NCI-H1694 treated with DMSO at 0.1 percent for 48 hours (cell line): ENCODE measurements around the gene RIN3.

ENCODE experiments used
- DNase-seq: peaks from one replicate; lab custom pipeline; 2025; lab: John Stamatoyannopoulos, UW

Gene RIN3

DNA sequence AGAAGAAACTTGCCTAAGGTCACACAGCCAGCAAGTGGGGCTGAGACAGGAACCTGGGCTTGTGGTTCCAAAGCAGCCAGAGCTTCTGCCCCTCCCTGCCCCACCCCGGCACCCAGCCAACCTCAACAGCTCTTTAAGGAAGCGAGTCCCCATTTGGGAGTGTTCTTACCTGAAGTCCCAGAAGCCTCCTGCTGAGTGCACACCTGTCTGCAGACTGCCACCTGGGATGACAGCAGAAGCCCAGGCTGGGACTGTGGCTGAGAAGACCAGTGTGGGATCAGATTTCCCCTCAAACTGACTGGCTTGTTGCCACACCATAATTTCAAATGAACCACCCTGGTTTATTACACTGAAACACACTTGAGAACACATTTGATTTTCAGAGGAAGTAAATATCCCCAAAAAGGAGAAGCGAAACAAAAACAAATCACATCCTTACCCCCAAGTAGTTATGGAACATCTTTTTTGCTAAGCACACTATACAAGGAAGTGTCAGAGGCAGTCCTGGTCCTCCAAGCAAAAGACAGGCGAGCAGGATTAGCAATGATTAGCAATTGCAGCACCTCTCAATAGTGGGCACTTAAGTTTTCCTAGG is 6.3 kb upstream of the RIN3 start:
- DNase-seq, result no peak

DNA sequence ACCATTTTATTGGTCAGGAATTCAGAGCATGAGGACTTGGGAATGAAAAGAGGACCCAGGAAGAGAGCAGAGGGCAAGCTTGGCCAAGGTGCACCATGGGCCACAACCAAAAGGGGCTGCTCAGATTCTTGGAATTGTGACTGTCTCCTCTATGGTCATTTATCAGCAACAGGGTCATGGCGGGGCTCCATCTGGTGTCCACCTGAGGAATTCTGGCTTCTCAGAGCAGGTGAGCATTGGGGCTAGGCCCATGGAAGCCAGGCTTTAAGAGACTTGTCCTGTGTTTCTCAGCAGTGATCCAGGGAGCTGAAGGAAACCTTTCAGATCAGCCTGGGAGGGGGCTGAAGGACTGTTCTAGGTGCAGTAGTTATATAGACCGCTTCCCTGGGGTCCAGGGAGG is 2.6 kb upstream of the RIN3 start:
- DNase-seq, result no peak

DNA sequence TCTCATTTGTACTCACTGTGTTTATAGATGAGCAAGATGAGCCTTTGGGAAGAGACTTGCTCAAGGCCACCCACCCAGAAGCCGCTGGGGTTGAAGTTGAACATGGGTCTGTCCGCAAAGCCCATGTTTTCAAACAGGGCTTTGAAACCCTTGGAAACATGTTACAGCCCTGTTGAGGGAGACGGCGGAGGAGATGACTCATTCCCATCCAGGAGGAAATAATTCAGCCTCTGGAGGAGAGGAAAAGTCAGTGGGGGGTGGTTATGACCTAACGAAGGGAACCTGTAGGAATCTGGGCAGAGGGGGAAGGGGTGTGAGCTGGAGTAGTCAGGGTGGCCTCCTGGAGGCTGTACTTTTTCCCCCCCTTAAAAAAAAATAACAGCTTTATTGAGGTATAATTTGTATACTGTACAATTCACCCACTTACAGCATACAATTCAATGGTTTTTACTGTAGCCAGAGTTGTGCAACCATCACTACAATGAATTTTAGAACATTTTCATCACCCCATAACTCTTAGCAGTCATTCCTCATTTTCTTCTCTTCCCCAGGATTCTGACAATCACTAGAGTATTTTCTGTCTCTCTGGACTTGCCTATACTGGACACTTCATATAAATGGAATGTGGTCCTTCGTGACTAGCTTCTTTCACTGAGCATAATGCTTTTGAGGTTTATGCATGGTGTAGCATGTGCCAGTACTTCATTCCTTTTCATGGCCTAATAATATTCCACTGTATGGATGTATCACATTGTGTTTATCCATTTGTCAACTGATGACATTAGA is 1.9 kb upstream of the RIN3 start:
- no peak for DNase-seq

DNA sequence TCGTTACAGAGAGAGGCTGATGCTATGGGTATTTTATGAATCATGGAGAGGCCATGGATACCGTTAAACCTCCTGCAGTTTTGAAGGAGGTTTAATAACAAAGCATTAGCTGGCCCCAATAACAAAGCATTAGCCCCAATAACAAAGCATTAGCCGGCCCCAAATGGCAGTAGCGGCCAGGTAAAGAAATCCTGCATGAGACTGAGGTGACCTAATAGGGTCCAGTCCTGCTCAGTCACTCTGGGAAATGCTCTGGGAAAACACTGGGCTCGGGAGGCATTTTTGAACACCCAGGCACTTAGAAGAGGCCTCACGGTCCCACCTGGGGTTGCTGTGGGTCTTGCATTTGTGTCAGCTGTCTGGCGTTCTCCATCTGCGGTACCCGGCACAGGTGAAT is 776 bp upstream of the RIN3 start:
- DNase-seq, result no peak

DNA sequence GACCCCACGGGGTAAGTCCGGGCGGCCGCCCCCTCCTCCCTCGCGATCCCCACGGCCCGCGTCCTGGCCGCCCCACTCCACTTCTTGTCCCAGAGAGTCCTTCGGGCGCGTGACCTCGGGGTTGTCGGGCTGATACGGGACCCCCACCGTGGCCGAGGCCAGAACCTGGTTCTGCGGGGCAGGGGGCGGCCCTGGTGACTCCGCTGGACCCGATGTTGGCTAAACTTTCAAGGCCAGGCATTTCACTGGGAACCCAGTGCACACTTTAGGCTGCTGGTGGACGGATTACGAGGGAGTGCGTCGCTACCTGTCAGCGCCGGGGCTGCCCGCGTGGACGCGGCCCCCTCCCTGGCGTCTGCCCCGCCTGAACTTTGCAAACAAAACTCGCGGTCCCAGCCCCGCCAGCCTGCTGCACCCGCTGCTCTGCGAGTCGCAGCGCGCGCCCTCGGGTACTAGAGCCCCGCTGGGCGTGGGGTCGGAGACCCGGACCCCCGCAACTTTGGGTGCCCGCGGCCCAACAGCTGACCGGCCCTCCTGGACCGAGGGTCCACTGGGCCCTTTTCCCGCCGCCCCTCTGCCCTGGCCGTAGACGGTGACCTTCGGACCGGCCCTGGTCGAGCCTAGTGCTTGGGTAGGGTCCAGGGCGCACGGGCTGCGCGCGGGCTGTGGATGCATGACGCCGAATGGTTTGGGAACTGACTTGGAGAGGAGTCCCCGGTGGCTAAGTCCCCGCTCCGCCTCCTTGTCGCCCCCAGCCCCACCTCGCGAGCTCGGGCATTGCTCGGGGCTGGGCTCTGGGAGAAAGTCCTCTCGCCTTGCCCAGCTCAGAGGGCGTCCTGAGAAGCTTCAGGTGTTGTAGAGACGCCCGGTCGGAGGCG is 624 bp downstream of the RIN3 start:
- no peak for DNase-seq

DNA sequence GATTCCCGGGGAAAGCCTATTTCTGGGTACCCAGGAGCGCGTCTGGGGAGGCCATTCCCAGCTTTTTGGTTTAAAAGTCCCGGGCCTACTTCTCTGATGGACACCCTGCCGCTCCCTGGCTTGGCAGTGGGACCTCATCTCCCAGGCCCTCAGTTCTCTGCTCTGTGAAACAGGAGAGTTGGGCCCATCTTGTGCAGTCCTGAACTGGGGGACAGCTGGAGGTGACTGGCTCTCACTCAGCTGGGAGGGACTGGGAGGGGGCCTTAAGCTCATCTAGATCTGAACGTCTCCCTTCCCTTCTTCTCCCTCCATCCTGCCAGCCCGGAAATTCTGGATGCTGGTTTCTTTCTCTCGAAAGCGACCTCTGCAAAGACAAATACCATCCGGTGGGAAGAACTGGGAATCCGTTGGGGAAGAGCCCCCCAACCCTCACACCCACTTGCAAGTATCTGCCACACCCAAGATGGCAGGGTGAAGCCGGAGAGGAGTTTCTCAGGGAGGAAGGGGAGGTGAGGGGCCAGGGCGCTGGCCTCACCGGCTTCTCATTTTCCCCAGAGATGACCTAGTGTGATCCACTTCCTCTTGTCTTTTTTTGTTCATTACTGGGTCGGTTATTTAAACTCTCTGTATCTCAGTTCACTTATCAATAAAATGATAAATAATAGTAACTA is 1.4 kb downstream of the RIN3 start:
- no peak for DNase-seq

DNA sequence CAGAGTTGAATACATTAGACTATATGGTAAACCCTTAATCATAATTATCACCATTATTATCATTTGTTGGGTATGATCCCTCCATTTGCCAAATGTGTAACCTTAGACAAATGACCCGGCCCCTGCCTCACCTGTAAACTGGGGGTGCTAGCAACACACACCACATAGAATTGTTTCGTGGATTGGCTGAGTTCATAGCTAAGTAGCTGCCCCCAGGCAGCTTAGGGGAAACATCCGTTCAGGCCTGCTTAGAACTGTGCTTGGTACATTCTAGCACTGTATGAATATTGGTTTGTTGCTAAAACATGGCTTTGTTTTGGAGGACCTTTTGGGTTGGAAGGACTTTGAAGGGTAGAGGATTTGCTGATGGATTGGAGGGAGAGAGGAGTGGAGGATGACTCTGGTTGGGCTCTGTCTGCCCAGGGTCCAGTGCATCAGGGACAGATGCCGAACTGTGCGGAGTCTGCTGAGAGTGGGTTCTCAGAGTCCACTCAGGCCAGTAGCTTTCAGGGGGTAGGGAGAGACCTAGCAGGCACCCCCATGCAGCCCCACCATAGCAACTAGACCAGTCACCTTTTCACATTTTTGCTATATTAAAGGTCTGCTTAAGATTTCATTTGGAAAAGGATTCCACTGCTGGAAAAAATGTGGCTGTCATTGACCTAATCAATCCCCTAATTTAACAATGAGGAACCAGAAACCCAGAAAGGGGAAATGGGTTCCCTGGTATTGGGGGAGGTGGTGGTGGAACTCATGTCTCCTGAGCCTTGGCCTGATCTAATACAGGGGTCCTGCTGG is 2.2 kb downstream of the RIN3 start:
- DNase-seq, result no peak

DNA sequence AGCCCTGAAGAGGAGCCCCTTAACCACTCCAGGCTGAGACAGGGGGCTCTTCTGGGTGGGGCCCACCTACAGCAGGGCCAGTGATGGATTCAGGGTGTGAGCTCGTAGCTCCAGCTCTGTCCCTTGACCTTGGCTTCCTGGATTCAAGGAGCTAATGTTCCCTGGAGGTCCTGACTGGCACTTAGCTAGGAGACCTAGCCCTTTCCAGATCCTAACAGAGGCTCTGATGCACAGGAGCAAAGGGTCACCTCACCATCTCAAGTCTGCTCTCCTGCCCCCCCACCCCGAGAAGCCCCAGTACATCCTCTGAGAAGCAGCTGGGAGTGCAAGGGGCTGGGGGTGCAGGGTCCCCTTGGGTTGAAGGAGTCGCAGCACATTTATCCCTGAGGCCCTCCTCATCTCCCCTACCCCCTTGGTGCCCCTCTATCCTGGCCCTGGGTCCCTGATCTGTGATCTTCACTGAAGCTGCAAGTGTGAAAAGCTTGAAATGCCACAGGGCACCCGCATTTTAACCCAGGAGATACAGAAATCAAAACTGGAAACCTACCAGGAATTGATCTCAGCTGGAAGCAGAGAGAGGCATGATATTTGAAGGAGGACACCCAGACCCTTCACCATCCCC is 2.9 kb downstream of the RIN3 start:
- no peak for DNase-seq

DNA sequence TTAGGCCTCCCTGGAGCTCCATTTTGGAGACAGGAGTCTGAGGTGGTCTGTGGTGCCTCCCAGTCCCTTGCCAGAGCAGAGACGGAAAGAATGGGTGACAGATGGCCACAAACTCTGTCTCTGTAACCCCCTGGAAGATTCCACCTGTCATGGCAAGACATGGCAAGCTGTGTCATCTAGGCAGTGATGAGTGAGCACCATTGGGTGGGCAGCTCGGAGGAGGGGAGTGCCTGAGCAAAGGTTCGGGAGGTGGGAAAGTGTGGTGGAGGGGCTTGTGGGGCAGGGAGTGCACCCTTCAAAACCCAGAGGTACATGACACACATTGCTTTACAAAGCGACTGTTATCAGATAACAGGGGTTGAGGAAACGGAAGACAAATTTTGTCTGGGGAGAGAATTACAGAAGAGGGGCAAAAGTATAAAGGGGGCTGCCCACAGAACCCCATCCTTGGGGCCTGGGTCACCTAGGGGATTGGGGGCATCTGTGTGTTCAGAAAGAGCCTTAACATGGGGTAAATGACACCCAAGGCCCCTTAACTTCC is 3.5 kb downstream of the RIN3 start:
- DNase-seq, result peak; percentile 60

DNA sequence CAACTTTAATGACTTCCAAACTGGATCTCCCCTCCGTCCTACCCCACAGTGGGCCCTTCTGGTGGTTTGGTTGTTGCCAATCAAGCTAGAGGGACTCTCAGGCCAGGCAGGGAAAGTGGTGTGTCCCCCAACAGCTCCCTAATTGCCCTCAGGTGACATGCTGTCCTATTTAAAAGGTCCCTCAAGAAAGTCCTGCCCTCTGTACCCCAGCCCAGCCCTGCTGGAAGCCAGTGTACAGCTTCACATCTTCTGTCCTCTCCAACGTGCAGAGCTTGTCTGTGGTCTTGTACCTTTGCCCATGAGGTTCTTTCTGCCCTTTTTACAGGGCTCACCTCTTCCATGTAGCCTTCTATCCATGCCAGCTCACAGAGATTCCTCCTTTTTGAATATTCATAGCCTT is 4.2 kb downstream of the RIN3 start:
- DNase-seq, result no peak

DNA sequence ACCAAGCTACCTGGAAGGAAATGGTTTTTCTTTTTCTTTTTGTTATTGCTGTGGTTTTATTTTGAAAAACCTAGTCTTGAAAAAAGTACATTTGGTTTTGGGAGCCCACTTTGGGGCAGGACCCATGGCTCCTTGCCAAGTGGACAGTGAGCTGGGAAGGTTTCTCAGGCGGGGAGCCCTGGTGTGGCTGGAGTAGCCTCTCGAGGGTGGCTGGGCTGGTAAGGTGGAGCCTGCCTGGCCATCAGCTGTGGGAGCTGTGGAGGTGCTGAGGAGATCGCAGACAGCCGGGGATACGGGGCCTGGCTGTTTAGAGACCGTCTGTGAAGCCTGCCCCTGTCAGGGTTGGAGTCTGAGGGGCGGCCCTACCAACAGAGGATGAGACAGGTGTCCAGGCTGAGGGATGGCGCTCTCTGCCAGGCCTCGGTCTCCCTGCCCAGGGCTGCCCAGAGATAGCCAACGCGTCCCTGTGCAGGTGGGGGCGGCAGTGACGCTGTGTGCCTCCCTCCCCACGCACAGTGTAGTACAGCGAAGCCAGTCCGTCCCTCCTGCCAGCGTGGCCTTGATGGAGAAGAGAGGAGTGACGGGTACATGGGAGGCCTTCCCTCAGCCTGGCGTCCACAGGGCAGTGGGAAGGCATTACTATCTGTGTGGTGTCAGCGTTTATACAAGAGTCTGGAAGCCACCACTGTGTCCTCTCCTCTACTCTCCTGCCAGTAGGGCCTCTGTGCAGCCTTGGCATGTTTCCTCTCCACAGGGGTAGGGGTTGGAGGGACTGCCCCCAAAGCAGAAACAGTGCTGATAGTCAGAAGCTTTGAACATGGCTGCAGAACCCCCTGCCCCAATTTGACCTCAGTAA is 5.9 kb downstream of the RIN3 start:
- DNase-seq, result no peak

DNA sequence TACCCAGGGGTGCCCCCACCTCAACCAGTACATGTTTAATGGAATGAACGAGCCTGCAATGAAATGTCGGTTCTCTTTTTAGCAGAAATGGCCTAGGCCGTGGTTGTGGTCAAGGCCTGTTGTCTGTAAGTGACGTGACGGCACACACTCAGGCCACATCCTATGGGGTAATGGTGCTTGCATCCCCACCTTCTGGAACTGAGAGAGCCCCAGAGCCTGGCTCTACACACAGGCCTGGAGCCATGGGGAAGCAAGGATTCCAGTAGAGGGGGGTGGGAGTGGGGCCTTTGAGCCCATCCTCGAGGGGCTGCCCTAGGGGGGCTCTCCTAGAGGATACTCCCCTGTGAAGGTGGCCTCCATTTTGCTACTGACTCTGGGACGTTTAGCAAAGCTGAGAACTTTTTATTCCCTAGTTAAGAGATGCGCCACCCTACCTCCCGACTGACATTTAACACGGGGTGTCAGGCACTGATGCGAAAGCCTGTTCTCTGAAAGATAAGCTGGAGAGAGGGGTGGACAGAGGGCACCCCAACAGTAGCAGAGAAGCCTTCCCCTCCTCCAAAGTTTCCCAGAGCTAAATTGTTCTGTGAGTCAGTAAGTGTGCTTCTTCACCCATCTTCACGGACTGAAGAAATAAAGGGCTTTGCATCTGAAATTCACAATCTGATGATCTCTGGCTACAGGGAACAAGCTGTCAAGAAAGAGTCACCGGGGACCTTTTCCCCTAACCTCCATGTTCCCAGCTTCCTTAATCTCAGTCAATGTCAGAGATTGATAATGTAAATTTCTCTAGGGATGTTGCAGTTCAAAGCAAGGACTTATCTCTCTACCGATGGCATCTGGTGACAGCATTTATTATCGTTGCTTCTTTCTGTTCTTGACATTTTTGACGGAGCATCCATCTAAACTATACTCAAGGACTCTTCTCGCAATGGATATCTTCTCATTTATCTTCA is 6.8 kb downstream of the RIN3 start:
- DNase-seq, result no peak

DNA sequence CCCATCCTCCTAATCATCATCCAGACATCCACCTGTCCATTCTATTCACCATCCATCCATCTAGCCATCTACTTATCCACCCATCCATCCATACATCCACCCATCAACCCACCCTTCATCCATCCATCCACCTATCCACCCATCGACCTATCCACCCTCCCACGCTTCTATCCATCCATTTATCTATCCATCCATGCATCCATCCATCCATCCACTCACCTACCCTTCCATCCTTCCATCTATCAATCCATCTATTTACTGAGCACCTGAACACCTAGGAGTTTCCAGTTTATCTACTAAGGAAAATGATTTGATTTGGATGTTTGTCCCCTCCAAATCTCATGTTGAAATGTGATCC is 7.5 kb downstream of the RIN3 start:
- no peak for DNase-seq

DNA sequence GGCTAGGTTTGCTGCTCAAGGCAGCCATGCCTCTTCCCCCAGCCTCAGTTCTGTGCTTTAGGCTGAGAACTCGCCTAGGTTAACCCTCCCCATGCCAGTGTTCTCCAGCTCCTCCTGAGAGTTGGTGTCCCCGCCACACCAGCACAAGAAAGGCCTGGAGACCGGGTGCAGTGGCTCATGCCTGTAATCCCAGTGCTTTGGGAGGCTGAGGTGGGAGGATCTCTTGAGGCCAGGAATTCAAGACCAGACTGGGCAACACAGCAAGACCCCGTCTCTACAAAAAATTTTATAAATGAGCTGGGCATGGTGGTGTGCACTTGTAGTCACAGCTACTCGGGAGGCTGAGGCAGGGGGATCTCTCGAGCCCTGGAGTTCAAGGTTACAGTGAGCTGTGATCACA is 10.2 kb downstream of the RIN3 start:
- no peak for DNase-seq

DNA sequence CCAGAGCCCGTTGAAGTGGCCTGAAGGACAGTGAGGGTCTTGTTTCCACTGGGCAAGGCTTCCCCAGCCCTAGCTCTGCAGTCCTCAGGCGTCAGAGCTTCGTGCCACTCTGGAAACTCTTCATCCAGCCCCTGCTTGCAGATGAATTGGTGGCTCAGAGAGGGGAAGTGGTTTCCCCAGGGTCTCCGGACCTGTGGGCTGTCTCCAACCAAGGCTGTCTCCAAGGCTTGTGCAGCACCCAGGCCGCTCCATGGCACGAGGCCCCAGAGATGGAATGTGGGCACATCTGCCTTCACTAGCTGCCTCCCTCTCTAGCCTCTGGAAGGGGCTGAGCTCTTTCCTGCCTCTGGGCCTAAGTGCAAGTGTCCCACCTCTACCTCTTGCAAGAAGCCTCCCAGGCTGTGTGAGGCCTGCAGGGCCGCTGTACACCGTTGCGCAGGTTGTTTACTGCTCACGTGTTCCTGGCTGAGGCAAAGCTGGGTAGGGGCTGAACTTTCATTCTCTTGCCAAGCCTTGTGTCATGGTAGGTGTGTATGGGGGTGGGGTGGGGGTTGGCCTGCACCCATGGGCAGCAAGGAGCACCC is 11.1 kb downstream of the RIN3 start:
- DNase-seq, result no peak

DNA sequence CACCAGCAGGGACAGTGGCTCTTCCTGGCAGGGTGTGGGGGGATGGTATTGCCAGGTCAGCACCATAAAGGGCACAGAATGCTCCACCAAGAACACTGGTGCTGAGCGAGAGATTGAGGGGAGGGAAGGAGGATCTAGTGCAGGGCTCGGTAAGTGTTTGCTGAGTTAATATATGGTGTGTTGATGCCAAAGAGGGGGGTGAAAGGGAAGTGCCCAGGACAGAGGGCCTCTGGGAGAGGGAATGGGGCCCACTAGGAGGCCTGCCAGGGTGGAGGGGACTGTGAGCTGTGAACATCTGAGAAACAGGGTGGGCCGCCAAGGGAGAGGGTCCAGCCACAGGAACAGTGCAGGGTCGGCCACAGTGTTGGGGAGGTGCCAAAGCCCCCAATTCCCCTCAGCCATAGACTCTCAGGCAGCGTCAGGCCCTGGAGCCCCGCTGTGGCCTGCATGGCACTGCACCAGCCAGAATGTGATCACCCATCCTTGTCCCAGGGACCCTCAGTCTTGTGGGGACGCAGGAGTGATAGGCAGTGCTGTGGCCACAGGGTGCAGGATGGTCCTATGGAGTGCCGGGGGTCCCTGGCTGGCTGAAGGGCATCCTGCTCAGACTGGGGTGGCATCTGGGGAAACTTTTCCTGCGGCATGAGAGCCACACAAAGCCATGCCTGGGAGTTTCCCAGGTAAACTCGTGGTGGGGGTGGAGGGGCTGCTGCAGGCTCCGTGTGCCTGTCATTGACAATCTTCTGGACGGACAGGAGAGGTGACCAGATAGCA is 11.9 kb downstream of the RIN3 start:
- no peak for DNase-seq

DNA sequence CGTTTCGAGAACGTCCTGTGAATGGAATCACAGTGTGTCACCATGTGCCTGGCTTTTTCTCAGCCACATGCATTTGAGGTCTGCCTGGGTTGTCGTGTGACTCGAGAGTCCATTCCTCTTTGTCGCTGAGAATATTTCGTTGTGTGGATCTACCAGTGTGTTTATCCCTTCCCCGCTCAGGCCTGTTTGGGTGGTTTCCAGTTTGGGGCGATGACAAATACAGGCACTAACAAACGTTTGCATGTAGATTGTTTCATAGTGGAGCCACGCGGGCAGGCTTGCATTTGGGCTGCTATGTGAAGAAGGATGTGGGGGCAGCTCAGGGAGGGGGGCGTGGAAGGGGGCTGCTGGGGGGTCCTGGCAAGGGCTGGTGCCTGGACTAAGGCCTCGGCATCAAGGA is 14.1 kb downstream of the RIN3 start:
- DNase-seq, result no peak
